ENCODE measurements around the gene BRCC3. TPM values are rescaled to one million over a fixed set of nuclear protein-coding genes. Genes with fewer than 3 reads are reported as not detected.
A peak's percentile ranks its signal among the peaks of the same experiment; 100 is the strongest.

BRCC3 gene
- total and polyA plus RNA-seq, 2 of the 13 experiments (the other 11 are each of a cell fraction or from before 2014, with no cell fraction given): 19.8 to 24.3 TPM

DNA sequence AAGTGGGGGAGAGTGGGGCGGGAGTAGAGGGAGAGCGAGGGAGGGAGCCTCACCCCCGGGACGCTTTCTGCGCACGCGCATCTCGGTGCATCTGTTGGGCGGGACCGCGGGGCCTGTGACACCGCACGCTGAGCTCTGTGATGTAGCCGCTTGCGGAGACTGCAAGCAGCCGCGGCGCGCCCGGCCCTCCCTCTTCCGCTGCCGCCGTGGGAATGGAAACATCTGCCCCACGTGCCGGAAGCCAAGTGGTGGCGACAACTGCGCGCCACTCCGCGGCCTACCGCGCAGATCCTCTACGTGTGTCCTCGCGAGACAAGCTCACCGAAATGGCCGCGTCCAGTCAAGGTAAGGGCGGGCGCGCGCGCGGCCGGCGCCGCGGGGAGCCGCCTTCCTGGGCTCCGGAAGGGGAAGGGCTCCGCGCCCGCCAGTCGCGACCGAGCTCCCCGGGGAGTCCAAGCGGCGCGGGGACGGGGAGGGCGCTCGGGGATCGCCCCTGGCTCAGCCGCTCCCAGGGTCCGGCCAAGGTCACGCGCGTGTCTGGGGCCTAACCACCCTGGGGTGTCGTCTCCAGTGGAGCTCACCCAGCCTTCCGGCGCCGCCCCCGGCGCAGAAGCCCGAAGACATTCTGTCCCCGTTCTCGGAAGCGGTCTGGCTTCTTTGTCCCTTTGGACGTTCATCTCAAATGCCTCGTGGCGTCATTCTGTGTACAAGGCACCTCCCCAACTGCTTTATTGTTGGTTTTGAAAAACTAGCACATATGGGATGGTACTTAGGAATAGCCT lies 44.4 kb upstream of the BRCC3 start, which contains the start of gene FUNDC2 (continued):
- TF ChIP-seq, protein P1, sequence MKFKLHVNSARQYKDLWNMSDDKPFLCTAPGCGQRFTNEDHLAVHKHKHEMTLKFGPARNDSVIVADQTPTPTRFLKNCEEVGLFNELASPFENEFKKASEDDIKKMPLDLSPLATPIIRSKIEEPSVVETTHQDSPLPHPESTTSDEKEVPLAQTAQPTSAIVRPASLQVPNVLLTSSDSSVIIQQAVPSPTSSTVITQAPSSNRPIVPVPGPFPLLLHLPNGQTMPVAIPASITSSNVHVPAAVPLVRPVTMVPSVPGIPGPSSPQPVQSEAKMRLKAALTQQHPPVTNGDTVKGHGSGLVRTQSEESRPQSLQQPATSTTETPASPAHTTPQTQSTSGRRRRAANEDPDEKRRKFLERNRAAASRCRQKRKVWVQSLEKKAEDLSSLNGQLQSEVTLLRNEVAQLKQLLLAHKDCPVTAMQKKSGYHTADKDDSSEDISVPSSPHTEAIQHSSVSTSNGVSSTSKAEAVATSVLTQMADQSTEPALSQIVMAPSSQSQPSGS (CRISPR knock-in tag; IDR thresholded peaks at IDR 0.05): peak; percentile 29; the same call in 1 of the 2 replicates
- TF ChIP-seq XRCC5 (optimal IDR thresholded peaks at IDR 0.05; ENCODE audit: low read length): peak; percentile 13
- TF ChIP-seq, protein P2, sequence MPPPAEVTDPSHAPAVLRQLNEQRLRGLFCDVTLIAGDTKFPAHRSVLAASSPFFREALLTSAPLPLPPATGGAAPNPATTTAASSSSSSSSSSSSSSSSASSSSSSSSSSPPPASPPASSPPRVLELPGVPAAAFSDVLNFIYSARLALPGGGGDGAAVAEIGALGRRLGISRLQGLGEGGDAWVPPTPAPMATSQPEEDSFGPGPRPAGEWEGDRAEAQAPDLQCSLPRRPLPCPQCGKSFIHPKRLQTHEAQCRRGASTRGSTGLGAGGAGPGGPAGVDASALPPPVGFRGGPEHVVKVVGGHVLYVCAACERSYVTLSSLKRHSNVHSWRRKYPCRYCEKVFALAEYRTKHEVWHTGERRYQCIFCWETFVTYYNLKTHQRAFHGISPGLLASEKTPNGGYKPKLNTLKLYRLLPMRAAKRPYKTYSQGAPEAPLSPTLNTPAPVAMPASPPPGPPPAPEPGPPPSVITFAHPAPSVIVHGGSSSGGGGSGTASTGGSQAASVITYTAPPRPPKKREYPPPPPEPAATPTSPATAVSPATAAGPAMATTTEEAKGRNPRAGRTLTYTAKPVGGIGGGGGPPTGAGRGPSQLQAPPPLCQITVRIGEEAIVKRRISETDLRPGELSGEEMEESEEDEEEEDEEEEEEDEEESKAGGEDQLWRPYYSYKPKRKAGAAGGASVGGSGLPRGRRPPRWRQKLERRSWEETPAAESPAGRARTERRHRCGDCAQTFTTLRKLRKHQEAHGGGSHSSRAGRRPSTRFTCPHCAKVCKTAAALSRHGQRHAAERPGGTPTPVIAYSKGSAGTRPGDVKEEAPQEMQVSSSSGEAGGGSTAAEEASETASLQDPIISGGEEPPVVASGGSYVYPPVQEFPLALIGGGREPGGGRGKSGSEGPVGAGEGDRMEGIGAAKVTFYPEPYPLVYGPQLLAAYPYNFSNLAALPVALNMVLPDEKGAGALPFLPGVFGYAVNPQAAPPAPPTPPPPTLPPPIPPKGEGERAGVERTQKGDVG (CRISPR knock-in tag; IDR thresholded peaks at IDR 0.05; ENCODE audit: borderline replicate concordance): no peak
- TF ChIP-seq, protein P3, sequence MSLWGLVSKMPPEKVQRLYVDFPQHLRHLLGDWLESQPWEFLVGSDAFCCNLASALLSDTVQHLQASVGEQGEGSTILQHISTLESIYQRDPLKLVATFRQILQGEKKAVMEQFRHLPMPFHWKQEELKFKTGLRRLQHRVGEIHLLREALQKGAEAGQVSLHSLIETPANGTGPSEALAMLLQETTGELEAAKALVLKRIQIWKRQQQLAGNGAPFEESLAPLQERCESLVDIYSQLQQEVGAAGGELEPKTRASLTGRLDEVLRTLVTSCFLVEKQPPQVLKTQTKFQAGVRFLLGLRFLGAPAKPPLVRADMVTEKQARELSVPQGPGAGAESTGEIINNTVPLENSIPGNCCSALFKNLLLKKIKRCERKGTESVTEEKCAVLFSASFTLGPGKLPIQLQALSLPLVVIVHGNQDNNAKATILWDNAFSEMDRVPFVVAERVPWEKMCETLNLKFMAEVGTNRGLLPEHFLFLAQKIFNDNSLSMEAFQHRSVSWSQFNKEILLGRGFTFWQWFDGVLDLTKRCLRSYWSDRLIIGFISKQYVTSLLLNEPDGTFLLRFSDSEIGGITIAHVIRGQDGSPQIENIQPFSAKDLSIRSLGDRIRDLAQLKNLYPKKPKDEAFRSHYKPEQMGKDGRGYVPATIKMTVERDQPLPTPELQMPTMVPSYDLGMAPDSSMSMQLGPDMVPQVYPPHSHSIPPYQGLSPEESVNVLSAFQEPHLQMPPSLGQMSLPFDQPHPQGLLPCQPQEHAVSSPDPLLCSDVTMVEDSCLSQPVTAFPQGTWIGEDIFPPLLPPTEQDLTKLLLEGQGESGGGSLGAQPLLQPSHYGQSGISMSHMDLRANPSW (CRISPR knock-in tag; IDR thresholded peaks at IDR 0.05; ENCODE audit: borderline replicate concordance): no peak
- TF ChIP-seq, protein P4, sequence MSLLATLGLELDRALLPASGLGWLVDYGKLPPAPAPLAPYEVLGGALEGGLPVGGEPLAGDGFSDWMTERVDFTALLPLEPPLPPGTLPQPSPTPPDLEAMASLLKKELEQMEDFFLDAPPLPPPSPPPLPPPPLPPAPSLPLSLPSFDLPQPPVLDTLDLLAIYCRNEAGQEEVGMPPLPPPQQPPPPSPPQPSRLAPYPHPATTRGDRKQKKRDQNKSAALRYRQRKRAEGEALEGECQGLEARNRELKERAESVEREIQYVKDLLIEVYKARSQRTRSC (CRISPR knock-in tag; IDR thresholded peaks at IDR 0.05; ENCODE audit: low read depth): no peak
- TF ChIP-seq ZNF17 (CRISPR knock-in tag; IDR thresholded peaks at IDR 0.05): no peak
- TF ChIP-seq, protein P5, sequence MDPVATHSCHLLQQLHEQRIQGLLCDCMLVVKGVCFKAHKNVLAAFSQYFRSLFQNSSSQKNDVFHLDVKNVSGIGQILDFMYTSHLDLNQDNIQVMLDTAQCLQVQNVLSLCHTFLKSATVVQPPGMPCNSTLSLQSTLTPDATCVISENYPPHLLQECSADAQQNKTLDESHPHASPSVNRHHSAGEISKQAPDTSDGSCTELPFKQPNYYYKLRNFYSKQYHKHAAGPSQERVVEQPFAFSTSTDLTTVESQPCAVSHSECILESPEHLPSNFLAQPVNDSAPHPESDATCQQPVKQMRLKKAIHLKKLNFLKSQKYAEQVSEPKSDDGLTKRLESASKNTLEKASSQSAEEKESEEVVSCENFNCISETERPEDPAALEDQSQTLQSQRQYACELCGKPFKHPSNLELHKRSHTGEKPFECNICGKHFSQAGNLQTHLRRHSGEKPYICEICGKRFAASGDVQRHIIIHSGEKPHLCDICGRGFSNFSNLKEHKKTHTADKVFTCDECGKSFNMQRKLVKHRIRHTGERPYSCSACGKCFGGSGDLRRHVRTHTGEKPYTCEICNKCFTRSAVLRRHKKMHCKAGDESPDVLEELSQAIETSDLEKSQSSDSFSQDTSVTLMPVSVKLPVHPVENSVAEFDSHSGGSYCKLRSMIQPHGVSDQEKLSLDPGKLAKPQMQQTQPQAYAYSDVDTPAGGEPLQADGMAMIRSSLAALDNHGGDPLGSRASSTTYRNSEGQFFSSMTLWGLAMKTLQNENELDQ (CRISPR knock-in tag; IDR thresholded peaks at IDR 0.05; ENCODE audit: borderline replicate concordance): no peak
- no peak for TF ChIP-seq ONECUT2 (CRISPR knock-in tag; IDR thresholded peaks at IDR 0.05)
- TF ChIP-seq, protein P6, sequence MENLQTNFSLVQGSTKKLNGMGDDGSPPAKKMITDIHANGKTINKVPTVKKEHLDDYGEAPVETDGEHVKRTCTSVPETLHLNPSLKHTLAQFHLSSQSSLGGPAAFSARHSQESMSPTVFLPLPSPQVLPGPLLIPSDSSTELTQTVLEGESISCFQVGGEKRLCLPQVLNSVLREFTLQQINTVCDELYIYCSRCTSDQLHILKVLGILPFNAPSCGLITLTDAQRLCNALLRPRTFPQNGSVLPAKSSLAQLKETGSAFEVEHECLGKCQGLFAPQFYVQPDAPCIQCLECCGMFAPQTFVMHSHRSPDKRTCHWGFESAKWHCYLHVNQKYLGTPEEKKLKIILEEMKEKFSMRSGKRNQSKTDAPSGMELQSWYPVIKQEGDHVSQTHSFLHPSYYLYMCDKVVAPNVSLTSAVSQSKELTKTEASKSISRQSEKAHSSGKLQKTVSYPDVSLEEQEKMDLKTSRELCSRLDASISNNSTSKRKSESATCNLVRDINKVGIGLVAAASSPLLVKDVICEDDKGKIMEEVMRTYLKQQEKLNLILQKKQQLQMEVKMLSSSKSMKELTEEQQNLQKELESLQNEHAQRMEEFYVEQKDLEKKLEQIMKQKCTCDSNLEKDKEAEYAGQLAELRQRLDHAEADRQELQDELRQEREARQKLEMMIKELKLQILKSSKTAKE (CRISPR knock-in tag; IDR thresholded peaks at IDR 0.05; ENCODE audit: borderline replicate concordance): peak; percentile 18; the same call in 1 of the 2 replicates
- TF ChIP-seq CHCHD3 (CRISPR knock-in tag; IDR thresholded peaks at IDR 0.05): no peak
- TF ChIP-seq, protein P7, sequence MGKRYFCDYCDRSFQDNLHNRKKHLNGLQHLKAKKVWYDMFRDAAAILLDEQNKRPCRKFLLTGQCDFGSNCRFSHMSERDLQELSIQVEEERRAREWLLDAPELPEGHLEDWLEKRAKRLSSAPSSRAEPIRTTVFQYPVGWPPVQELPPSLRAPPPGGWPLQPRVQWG (CRISPR knock-in tag; IDR thresholded peaks at IDR 0.05; ENCODE audit: borderline replicate concordance, low read depth): no peak
- TF ChIP-seq ZNF841 (CRISPR knock-in tag; IDR thresholded peaks at IDR 0.05; ENCODE audit: borderline replicate concordance): no peak

Data from HepG2 (cell line).